ENCODE data around the gene NME9.
"Not testable (repeated sequence)": the region's sequence is repeated elsewhere in the genome, so short reads cannot be mapped to it uniquely, and the experiment has no call there.

The NME9 gene

GRCh38 chr3:138329127-138329983 is at the start of gene NME9:
TSS of gene NME9 (minus strand) at chr3:138329851. CDS start at chr3:138329335, 516 bp downstream.
- H3K4me3 ChIP-seq (ENCODE audit: low read length), result peak within 1 kb of the TSS; percentile 87
- peak within 1 kb of the TSS; percentile 17 for H3K9ac ChIP-seq (ENCODE audit: low read length)
- H3K36me3 ChIP-seq (ENCODE audit: control insufficient read depth, insufficient read depth, low read length), result no peaks in the 10 kb centered on the region
- no peaks in the 10 kb centered on the region for H3K4me1 ChIP-seq (ENCODE audit: control insufficient read depth, insufficient read depth, low read length)
- H3K27ac ChIP-seq (ENCODE audit: low read depth, low read length), result peak within 1 kb of the TSS; percentile 37
- H3K27me3 ChIP-seq (ENCODE audit: control insufficient read depth, insufficient read depth, low read length), result no peaks in the 10 kb centered on the region

- no peaks in the 10 kb centered on the region for H3K27me3 ChIP-seq (ENCODE audit: control insufficient read depth, insufficient read depth, low read length)
- peaks cover 16% of the 10 kb centered on the region for H3K4me1 ChIP-seq (ENCODE audit: control insufficient read depth, insufficient read depth, low read length)
- H3K36me3 ChIP-seq (ENCODE audit: control insufficient read depth, insufficient read depth, low read length), result no peaks in the 10 kb centered on the region
- no peak overlapping the region for H3K4me3 ChIP-seq (ENCODE audit: low read length)
- H3K9ac ChIP-seq (ENCODE audit: low read length), result no peak overlapping the region
- H3K27ac ChIP-seq (ENCODE audit: low read depth, low read length), result no peak overlapping the region
These were observed 49.3 kb upstream of the NME9 start for GRCh38 chr3:138378990-138379389.

GRCh38 chr3:138378331-138378730 is 48.7 kb upstream of the NME9 start:
- no peak overlapping the region for H3K27ac ChIP-seq (ENCODE audit: low read depth, low read length)
- H3K9ac ChIP-seq (ENCODE audit: low read length), result no peak overlapping the region
- H3K4me1 ChIP-seq (ENCODE audit: control insufficient read depth, insufficient read depth, low read length), result peaks cover 16% of the 10 kb centered on the region

GRCh38 chr3:138377804-138378203 is 48.2 kb upstream of the NME9 start:
- H3K4me3 ChIP-seq (ENCODE audit: low read length), result no peak overlapping the region
- peaks cover 16% of the 10 kb centered on the region for H3K4me1 ChIP-seq (ENCODE audit: control insufficient read depth, insufficient read depth, low read length)
- no peaks in the 10 kb centered on the region for H3K36me3 ChIP-seq (ENCODE audit: control insufficient read depth, insufficient read depth, low read length)
- no peaks in the 10 kb centered on the region for H3K27me3 ChIP-seq (ENCODE audit: control insufficient read depth, insufficient read depth, low read length)
- no peak overlapping the region for H3K9ac ChIP-seq (ENCODE audit: low read length)
- H3K27ac ChIP-seq (ENCODE audit: low read depth, low read length), result no peak overlapping the region

More at GRCh38 chr3:138378331-138378730, 48.7 kb upstream of the NME9 start:
- no peaks in the 10 kb centered on the region for H3K36me3 ChIP-seq (ENCODE audit: control insufficient read depth, insufficient read depth, low read length)
- no peak overlapping the region for H3K4me3 ChIP-seq (ENCODE audit: low read length)
- no peaks in the 10 kb centered on the region for H3K27me3 ChIP-seq (ENCODE audit: control insufficient read depth, insufficient read depth, low read length)

- H3K27me3 ChIP-seq (ENCODE audit: control insufficient read depth, insufficient read depth, low read length); H3K4me3 ChIP-seq (ENCODE audit: low read length); H3K36me3 ChIP-seq (ENCODE audit: control insufficient read depth, insufficient read depth, low read length); H3K9ac ChIP-seq (ENCODE audit: low read length); H3K27ac ChIP-seq (ENCODE audit: low read depth, low read length): not testable (repeated sequence)
- H3K4me1 ChIP-seq (ENCODE audit: control insufficient read depth, insufficient read depth, low read length), result peaks cover 12% of the 10 kb centered on the region
These were observed 47.6 kb upstream of the NME9 start for GRCh38 chr3:138377212-138377611.

GRCh38 chr3:138376663-138377062 is 47.0 kb upstream of the NME9 start:
- Histone ChIP-seq H3K4me1 (ENCODE audit: control insufficient read depth, insufficient read depth, low read length) (peaks cover 6% of the 10 kb centered on the region), H3K27me3 (ENCODE audit: control insufficient read depth, insufficient read depth, low read length) (no peaks in the 10 kb centered on the region), H3K27ac (ENCODE audit: low read depth, low read length) (no peak overlapping the region), H3K4me3 (ENCODE audit: low read length) (no peak overlapping the region), H3K9ac (ENCODE audit: low read length) (no peak overlapping the region), H3K36me3 (ENCODE audit: control insufficient read depth, insufficient read depth, low read length) (no peaks in the 10 kb centered on the region)

GRCh38 chr3:138375447-138375846 is 45.8 kb upstream of the NME9 start:
- Histone ChIP-seq H3K27me3 (ENCODE audit: control insufficient read depth, insufficient read depth, low read length) (no peaks in the 10 kb centered on the region), H3K9ac (ENCODE audit: low read length) (no peak overlapping the region), H3K4me3 (ENCODE audit: low read length) (no peak overlapping the region), H3K4me1 (ENCODE audit: control insufficient read depth, insufficient read depth, low read length) (no peaks in the 10 kb centered on the region), H3K27ac (ENCODE audit: low read depth, low read length) (no peak overlapping the region), H3K36me3 (ENCODE audit: control insufficient read depth, insufficient read depth, low read length) (no peaks in the 10 kb centered on the region)

- Histone ChIP-seq H3K36me3 (ENCODE audit: control insufficient read depth, insufficient read depth, low read length) (no peaks in the 10 kb centered on the region), H3K4me3 (ENCODE audit: low read length) (no peak overlapping the region), H3K9ac (ENCODE audit: low read length) (no peak overlapping the region), H3K27ac (ENCODE audit: low read depth, low read length) (no peak overlapping the region), H3K27me3 (ENCODE audit: control insufficient read depth, insufficient read depth, low read length) (no peaks in the 10 kb centered on the region), H3K4me1 (ENCODE audit: control insufficient read depth, insufficient read depth, low read length) (no peaks in the 10 kb centered on the region)
These were observed 45.0 kb upstream of the NME9 start for GRCh38 chr3:138374573-138375134.

GRCh38 chr3:138373736-138374094 is 44.1 kb upstream of the NME9 start:
- no peaks in the 10 kb centered on the region for H3K27me3 ChIP-seq (ENCODE audit: control insufficient read depth, insufficient read depth, low read length)
- H3K36me3 ChIP-seq (ENCODE audit: control insufficient read depth, insufficient read depth, low read length), result no peaks in the 10 kb centered on the region
- H3K4me3 ChIP-seq (ENCODE audit: low read length), result no peak overlapping the region
- no peak overlapping the region for H3K9ac ChIP-seq (ENCODE audit: low read length)
- H3K4me1 ChIP-seq (ENCODE audit: control insufficient read depth, insufficient read depth, low read length), result no peaks in the 10 kb centered on the region
- H3K27ac ChIP-seq (ENCODE audit: low read depth, low read length), result no peak overlapping the region

- Histone ChIP-seq H3K27ac (ENCODE audit: low read depth, low read length) (no peak overlapping the region), H3K36me3 (ENCODE audit: control insufficient read depth, insufficient read depth, low read length) (no peaks in the 10 kb centered on the region), H3K4me1 (ENCODE audit: control insufficient read depth, insufficient read depth, low read length) (no peaks in the 10 kb centered on the region), H3K4me3 (ENCODE audit: low read length) (no peak overlapping the region), H3K27me3 (ENCODE audit: control insufficient read depth, insufficient read depth, low read length) (no peaks in the 10 kb centered on the region), H3K9ac (ENCODE audit: low read length) (no peak overlapping the region)
These were observed 43.6 kb upstream of the NME9 start for GRCh38 chr3:138373087-138373735.

- H3K36me3 ChIP-seq (ENCODE audit: control insufficient read depth, insufficient read depth, low read length), result no peaks in the 10 kb centered on the region
- H3K9ac ChIP-seq (ENCODE audit: low read length), result no peak overlapping the region
- no peak overlapping the region for H3K4me3 ChIP-seq (ENCODE audit: low read length)
- no peaks in the 10 kb centered on the region for H3K27me3 ChIP-seq (ENCODE audit: control insufficient read depth, insufficient read depth, low read length)
- no peak overlapping the region for H3K27ac ChIP-seq (ENCODE audit: low read depth, low read length)
- no peaks in the 10 kb centered on the region for H3K4me1 ChIP-seq (ENCODE audit: control insufficient read depth, insufficient read depth, low read length)
These were observed 41.7 kb upstream of the NME9 start for GRCh38 chr3:138371070-138371965.

GRCh38 chr3:138370321-138370720 is 40.7 kb upstream of the NME9 start:
- no peaks in the 10 kb centered on the region for H3K4me1 ChIP-seq (ENCODE audit: control insufficient read depth, insufficient read depth, low read length)
- no peaks in the 10 kb centered on the region for H3K36me3 ChIP-seq (ENCODE audit: control insufficient read depth, insufficient read depth, low read length)
- no peak overlapping the region for H3K4me3 ChIP-seq (ENCODE audit: low read length)
- no peaks in the 10 kb centered on the region for H3K27me3 ChIP-seq (ENCODE audit: control insufficient read depth, insufficient read depth, low read length)
- H3K27ac ChIP-seq (ENCODE audit: low read depth, low read length), result no peak overlapping the region
- no peak overlapping the region for H3K9ac ChIP-seq (ENCODE audit: low read length)

Measured in rectal smooth muscle tissue (tissue), 1 donor.